Inflammatory macrophage treated with lipopolysaccharide for 4 hours (primary cell): ENCODE measurements around the gene EDAR.

ENCODE experiments used
- DNase-seq: peaks from one replicate; pipeline ENCODE4 v3.0.0-alpha.2; 2020

EDAR gene

GRCh38 chr2:108938077-108938710 is 50.8 kb downstream of the EDAR start:
- no peak for DNase-seq

GRCh38 chr2:108937367-108938017 is 51.5 kb downstream of the EDAR start:
- DNase-seq: no peak

GRCh38 chr2:108936866-108937265 is 52.2 kb downstream of the EDAR start:
- no peak for DNase-seq

GRCh38 chr2:108936076-108936864 is 52.8 kb downstream of the EDAR start:
- DNase-seq: no peak

- DNase-seq: no peak
Measured at GRCh38 chr2:108935271-108935741, 53.7 kb downstream of the EDAR start.

GRCh38 chr2:108934583-108935245 is 54.3 kb downstream of the EDAR start:
- DNase-seq: no peak

GRCh38 chr2:108934151-108934550 is 54.9 kb downstream of the EDAR start:
- DNase-seq: no peak

- DNase-seq: no peak
Measured at GRCh38 chr2:108933691-108934117, 55.3 kb downstream of the EDAR start.

- no peak for DNase-seq
Measured at GRCh38 chr2:108932736-108933332, 56.2 kb downstream of the EDAR start.

GRCh38 chr2:108931372-108931771 is 57.6 kb downstream of the EDAR start:
- DNase-seq: no peak

- no peak for DNase-seq
Measured at GRCh38 chr2:108929807-108930425, 59.1 kb downstream of the EDAR start.

GRCh38 chr2:108928660-108929377 is 60.2 kb downstream of the EDAR start:
- DNase-seq: no peak

GRCh38 chr2:108927936-108928659 is 60.9 kb downstream of the EDAR start:
- DNase-seq: peak; percentile 1

- DNase-seq: no peak
Measured at GRCh38 chr2:108927405-108927804, 61.6 kb downstream of the EDAR start.

GRCh38 chr2:108926561-108927380 is 62.2 kb downstream of the EDAR start:
- DNase-seq: no peak

GRCh38 chr2:108925735-108926134 is 63.3 kb downstream of the EDAR start:
- DNase-seq: no peak

GRCh38 chr2:108925286-108925685 is 63.7 kb downstream of the EDAR start:
- no peak for DNase-seq

GRCh38 chr2:108924580-108925251 is 64.3 kb downstream of the EDAR start:
- no peak for DNase-seq
